Trophoblast cell (in vitro differentiated cells and primary cell): ENCODE results near the gene POPDC2.
A peak's percentile ranks its signal among the peaks of the same experiment; 100 is the strongest.

ENCODE experiments used
- DNase-seq, 2 donors: peaks; one replicate each; pipeline ENCODE4 v3.0.0-alpha.2; 2016
- H2AFZ ChIP-seq: 2 replicates; pipeline ENCODE4 v1.6.1; 2013; ENCODE audit warnings: low read length, moderate library complexity, mild to moderate bottlenecking; ENCODE audit not compliant: insufficient read depth, poor library complexity
- H2AK5ac ChIP-seq: 2 replicates; pipeline ENCODE4 v1.6.1; 2013; ENCODE audit warnings: mild to moderate bottlenecking, low read length
- H2BK120ac ChIP-seq: 2 replicates; pipeline ENCODE4 v1.6.1; 2013; ENCODE audit warnings: low read length, mild to moderate bottlenecking, moderate library complexity; ENCODE audit not compliant: insufficient read depth, poor library complexity
- H2BK12ac ChIP-seq: 2 replicates; pipeline ENCODE4 v1.6.1; 2013; ENCODE audit warnings: mild to moderate bottlenecking, low read length, moderate library complexity
- H2BK5ac ChIP-seq: 2 replicates; pipeline ENCODE4 v1.6.1; 2013; ENCODE audit warnings: low read length, low read depth, moderate library complexity, mild to moderate bottlenecking; ENCODE audit not compliant: poor library complexity
- H3K14ac ChIP-seq: 2 replicates; pipeline ENCODE4 v1.6.1; 2013; ENCODE audit warnings: mild to moderate bottlenecking, low read length
- H3K18ac ChIP-seq: 2 replicates; pipeline ENCODE4 v1.6.1; 2013; ENCODE audit warnings: mild to moderate bottlenecking, low read length
- H3K23ac ChIP-seq: 2 replicates; pipeline ENCODE4 v1.6.1; 2013; ENCODE audit warnings: low read length
- H3K27ac ChIP-seq: 2 replicates; pipeline ENCODE4 v1.5.1; 2013; ENCODE audit warnings: low read depth, mild to moderate bottlenecking, inconsistent platforms, low read length, moderate library complexity
- H3K27me3 ChIP-seq: 2 replicates; pipeline ENCODE4 v1.6.1; 2013; ENCODE audit warnings: inconsistent platforms, mild to moderate bottlenecking, low read length, moderate library complexity; ENCODE audit not compliant: insufficient read depth
- H3K36me3 ChIP-seq, 2 experiments: 1 replicate in 1 of 2; 2 replicates in 1 of 2; pipeline ENCODE4 v1.6.1; 2013; ENCODE audit warnings: low read length in 2 of 2, mild to moderate bottlenecking in 2 of 2, moderate library complexity in 1 of 2; ENCODE audit not compliant: insufficient read depth in 2 of 2, control insufficient read depth in 1 of 2
- H3K4ac ChIP-seq: 2 replicates; pipeline ENCODE4 v1.6.1; 2013; ENCODE audit warnings: low read depth, mild to moderate bottlenecking, low read length, moderate library complexity
- H3K4me1 ChIP-seq, 2 experiments: 1 replicate in 1 of 2; 2 replicates in 1 of 2; pipeline ENCODE4 v1.6.1; 2013; ENCODE audit warnings: low read length in 2 of 2, mild to moderate bottlenecking in 2 of 2, moderate library complexity in 1 of 2; ENCODE audit not compliant: insufficient read depth in 2 of 2, control insufficient read depth in 1 of 2
- H3K4me2 ChIP-seq: 2 replicates; pipeline ENCODE4 v1.6.1; 2013; ENCODE audit warnings: inconsistent platforms, mild to moderate bottlenecking, low read length, moderate library complexity
- H3K4me3 ChIP-seq: 2 replicates; pipeline ENCODE4 v1.5.1; 2013; ENCODE audit warnings: mild to moderate bottlenecking, low read depth, low read length, inconsistent platforms
- H3K79me1 ChIP-seq: one replicate; pipeline ENCODE4 v1.6.1; 2013; ENCODE audit warnings: low read length
- H3K79me2 ChIP-seq: 2 replicates; pipeline ENCODE4 v1.6.1; 2013; ENCODE audit warnings: low read length, mild to moderate bottlenecking; ENCODE audit not compliant: control insufficient read depth, insufficient read depth, poor library complexity
- H3K9ac ChIP-seq: 2 replicates; pipeline ENCODE4 v1.6.1; 2013; ENCODE audit warnings: mild to moderate bottlenecking, low read length
- H3K9me3 ChIP-seq: 2 replicates; pipeline ENCODE4 v1.6.1; 2013; ENCODE audit warnings: low read depth, mild to moderate bottlenecking, control low read depth, inconsistent platforms, low read length; ENCODE audit not compliant: insufficient read depth
- H4K12ac ChIP-seq: 2 replicates; pipeline ENCODE4 v1.6.1; 2013; ENCODE audit warnings: low read depth, mild to moderate bottlenecking, low read length, moderate library complexity
- H4K8ac ChIP-seq: 2 replicates; pipeline ENCODE4 v1.6.1; 2013; ENCODE audit warnings: low read depth, mild to moderate bottlenecking, low read length, moderate library complexity
- H4K91ac ChIP-seq: one replicate; pipeline ENCODE4 v1.6.1; 2013; ENCODE audit warnings: low read depth, mild to moderate bottlenecking, low read length, moderate library complexity
- WGBS: extraction: QIAGEN DNeasy Blood & Tissue Kit; methylation state at CpG from one replicate; pipeline ENCODE4 v1.1.7; 2013; ENCODE audit warnings: missing lambda C conversion rate; ENCODE audit not compliant: insufficient read length, insufficient coverage; ENCODE audit errors: extremely low coverage; 5-methylcytosine and 5-hydroxymethylcytosine counted together

POPDC2 gene

DNA sequence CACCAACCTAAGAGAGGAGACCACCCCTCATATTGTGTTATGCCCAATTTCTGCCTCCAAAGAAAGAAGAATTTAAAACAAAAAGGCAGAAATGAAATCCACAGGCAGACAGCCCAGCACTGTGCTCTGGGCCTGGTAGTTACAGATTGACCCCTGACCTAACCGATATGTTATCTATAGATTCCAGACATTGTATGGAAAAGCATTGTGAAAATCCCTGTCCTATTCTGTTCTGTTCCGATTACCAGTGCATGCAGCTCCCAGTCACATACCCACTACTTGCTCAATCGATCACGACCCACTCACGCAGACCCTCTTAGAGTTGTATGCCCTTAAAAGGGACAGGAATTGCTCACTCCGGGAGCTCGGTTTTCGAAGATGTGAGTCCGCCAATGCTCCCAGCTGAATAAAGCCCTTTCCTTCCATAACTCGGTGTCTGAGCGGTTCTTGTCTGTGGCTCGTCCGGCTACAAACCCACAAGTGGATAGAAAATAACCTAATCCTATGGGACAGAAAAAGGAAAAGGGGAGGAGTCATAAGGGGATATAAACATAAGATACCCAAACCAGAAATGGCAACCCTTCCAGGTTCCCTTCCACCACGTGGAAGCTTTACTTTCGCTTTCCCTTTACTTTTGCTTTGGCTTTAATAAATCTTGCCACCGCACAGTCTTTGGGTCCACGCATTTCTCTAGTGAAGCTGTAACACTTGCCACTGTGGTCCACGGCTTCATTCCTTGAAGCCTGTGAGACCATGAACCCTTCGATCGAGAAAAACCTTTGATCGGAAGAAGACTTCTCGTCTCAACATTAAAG, 40.7 kb upstream of the POPDC2 start:
- Histone ChIP-seq H3K4me2 (no peak overlapping the region), H3K9me3 (peaks cover 2% of the 10 kb centered on the region), H2BK5ac (no peak overlapping the region), H3K36me3 (no peaks in the 10 kb centered on the region), H3K14ac (no peak overlapping the region), H2BK12ac (no peak overlapping the region), H2AFZ (no peak overlapping the region), H3K4me1 (peaks cover 5% of the 10 kb centered on the region in 2 experiments), H3K79me1 (no peaks in the 10 kb centered on the region), H4K91ac (no peak overlapping the region), H3K23ac (no peak overlapping the region), H2AK5ac (no peak overlapping the region), H3K27ac (no peak overlapping the region), H4K12ac (no peak overlapping the region), H3K18ac (no peak overlapping the region), H2BK120ac (no peak overlapping the region), H3K27me3 (peaks cover 4% of the 10 kb centered on the region), H3K4ac (no peak overlapping the region), H3K79me2 (no peaks in the 10 kb centered on the region), H3K4me3 (no peak overlapping the region), H3K9ac (peak overlapping the region; percentile 18), H4K8ac (no peak overlapping the region)
- no CpG with 5 or more reads among the region's 22 CpGs for WGBS
- no peak for DNase-seq

- H2BK5ac ChIP-seq, result no peak overlapping the region
- no peaks in the 10 kb centered on the region for H3K79me1 ChIP-seq
- no peak overlapping the region for H3K4me2 ChIP-seq
Observed at GRCh38 chr3:119700269-119700919, 40.0 kb upstream of the POPDC2 start.

GRCh38 chr3:119697394-119697793, 37.0 kb upstream of the POPDC2 start:
- H4K91ac ChIP-seq, result no peak overlapping the region
- H3K79me1 ChIP-seq, result no peaks in the 10 kb centered on the region
- H3K14ac ChIP-seq, result no peak overlapping the region
- H3K4me3 ChIP-seq, result no peak overlapping the region
- no peak overlapping the region for H3K9ac ChIP-seq
- no peak overlapping the region for H3K4me2 ChIP-seq
- WGBS, result no CpG with 5 or more reads among the region's 5 CpGs
- H4K8ac ChIP-seq, result no peak overlapping the region
- no peak overlapping the region for H2BK12ac ChIP-seq
- no peak overlapping the region for H3K23ac ChIP-seq
- H3K27ac ChIP-seq, result no peak overlapping the region
- no peak overlapping the region for H2AFZ ChIP-seq
- H4K12ac ChIP-seq, result no peak overlapping the region
- H3K36me3 ChIP-seq, result no peaks in the 10 kb centered on the region
- H3K18ac ChIP-seq, result no peak overlapping the region
- peaks cover under 1% of the 10 kb centered on the region in 2 experiments for H3K4me1 ChIP-seq
- no peaks in the 10 kb centered on the region for H3K79me2 ChIP-seq
- no peak overlapping the region for H3K4ac ChIP-seq
- H2BK5ac ChIP-seq, result no peak overlapping the region
- H2BK120ac ChIP-seq, result no peak overlapping the region
- H3K9me3 ChIP-seq, result peaks cover 2% of the 10 kb centered on the region
- no peak overlapping the region for H2AK5ac ChIP-seq
- no peak for DNase-seq
- H3K27me3 ChIP-seq, result no peaks in the 10 kb centered on the region

More at GRCh38 chr3:119700269-119700919, 40.0 kb upstream of the POPDC2 start:
- no peak overlapping the region for H2BK120ac ChIP-seq
- peaks cover 2% of the 10 kb centered on the region for H3K9me3 ChIP-seq
- no peak overlapping the region for H3K9ac ChIP-seq
- H2AFZ ChIP-seq, result no peak overlapping the region
- no peak overlapping the region for H3K14ac ChIP-seq
- H2AK5ac ChIP-seq, result no peak overlapping the region
- peaks cover 5% of the 10 kb centered on the region in 2 experiments for H3K4me1 ChIP-seq
- H4K12ac ChIP-seq, result no peak overlapping the region
- peak; percentile 21 to 58 for DNase-seq
- H4K8ac ChIP-seq, result no peak overlapping the region
- H3K18ac ChIP-seq, result no peak overlapping the region
- no CpG with 5 or more reads among the region's 4 CpGs for WGBS
- H3K27ac ChIP-seq, result no peak overlapping the region
- H3K4ac ChIP-seq, result no peak overlapping the region
- no peak overlapping the region for H3K23ac ChIP-seq
- H3K27me3 ChIP-seq, result peaks cover 4% of the 10 kb centered on the region
- no peak overlapping the region for H4K91ac ChIP-seq
- H3K79me2 ChIP-seq, result no peaks in the 10 kb centered on the region
- no peaks in the 10 kb centered on the region for H3K36me3 ChIP-seq
- H2BK12ac ChIP-seq, result no peak overlapping the region
- no peak overlapping the region for H3K4me3 ChIP-seq

DNA sequence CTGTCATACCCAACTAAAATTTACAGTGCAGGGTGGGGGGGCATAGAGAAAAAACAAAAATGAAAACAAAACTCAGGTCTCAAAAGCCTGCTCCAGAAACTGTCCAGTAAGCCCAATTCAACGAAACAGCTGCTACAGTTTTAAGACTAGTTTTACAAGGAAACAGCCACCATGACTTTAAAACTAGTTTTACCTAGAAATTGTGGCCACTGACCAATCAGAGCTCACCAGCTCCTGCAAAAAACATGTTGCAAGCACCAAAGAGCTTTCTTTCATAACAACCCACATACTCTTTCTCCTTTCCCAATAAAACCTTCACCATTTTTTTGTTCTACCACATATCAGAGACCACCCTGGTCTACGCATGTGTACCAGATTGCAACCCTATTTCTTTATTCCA, 35.1 kb upstream of the POPDC2 start:
- Histone ChIP-seq H3K23ac (no peak overlapping the region), H3K4ac (no peak overlapping the region), H2BK12ac (no peak overlapping the region), H2BK5ac (no peak overlapping the region), H2AK5ac (no peak overlapping the region), H3K27ac (no peak overlapping the region), H2BK120ac (no peak overlapping the region), H3K14ac (no peak overlapping the region), H3K4me3 (no peak overlapping the region), H3K18ac (no peak overlapping the region), H3K9ac (no peak overlapping the region), H3K79me1 (no peaks in the 10 kb centered on the region), H4K8ac (no peak overlapping the region), H2AFZ (no peak overlapping the region), H3K79me2 (no peaks in the 10 kb centered on the region), H3K4me2 (no peak overlapping the region), H3K9me3 (no peaks in the 10 kb centered on the region), H4K12ac (no peak overlapping the region), H4K91ac (no peak overlapping the region), H3K36me3 (no peaks in the 10 kb centered on the region), H3K27me3 (no peaks in the 10 kb centered on the region), H3K4me1 (no peaks in the 10 kb centered on the region)
- peak in 1 of 2 donors; percentile 29 for DNase-seq
- no CpG with 5 or more reads among the region's 2 CpGs for WGBS
